IMR-90 (cell line): Measurements from ENCODE around the gene DOCK1. TPM values are rescaled to one million over a fixed set of nuclear protein-coding genes. Genes with fewer than 3 reads are reported as not detected.
A peak's percentile ranks its signal among the peaks of the same experiment; 100 is the strongest.

Source experiments
- ATAC-seq: fragments of 200-7000 bp; cut with Tn5 transposase; 2 replicates; pipeline ENCODE4 v1.9.1; 2020; ENCODE audit warnings: low read depth, mild to moderate bottlenecking, moderate library complexity
- BruUV-seq: library from RNA; stranded (reverse); fragments of 400-500 nt; replicated peaks from 2 replicates; lab custom pipeline; 2021; lab: Mats Ljungman, UMichigan
- CTCF ChIA-PET: fragments of 300-600 bp; formaldehyde crosslinking; extraction: SDS; loops from one replicate; lab custom pipeline; 2021; ENCODE audit warnings: antibody characterized with exemption; lab: Yijun Ruan, JAX
- POLR2A ChIA-PET: fragments of 300-600 bp; sonication (Branson Sonifier 250); formaldehyde crosslinking; loops from one replicate; lab custom pipeline; 2022; ENCODE audit warnings: antibody characterized with exemption; ENCODE audit not compliant: unreplicated experiment; lab: Charles Lee
- DNase-seq: peaks from one replicate; pipeline ENCODE4 v3.0.0; 2013
- H2AFZ ChIP-seq: replicated peaks from 2 replicates; pipeline ENCODE3; 2013; ENCODE audit warnings: low read length, mild to moderate bottlenecking; ENCODE audit not compliant: poor library complexity
- H2AK5ac ChIP-seq: 2 replicates; pipeline ENCODE4 v1.6.1; 2013; ENCODE audit warnings: low read depth, low read length, inconsistent platforms
- H2AK9ac ChIP-seq: replicated peaks from 2 replicates; pipeline ENCODE3; 2013; ENCODE audit warnings: mild to moderate bottlenecking, low read depth, low read length, moderate library complexity; ENCODE audit not compliant: poor library complexity
- H2BK120ac ChIP-seq: 2 replicates; pipeline ENCODE4 v1.6.1; 2013; ENCODE audit warnings: low read depth, low read length, inconsistent platforms
- H2BK15ac ChIP-seq: 3 replicates; pipeline ENCODE4 v1.6.1; 2013; ENCODE audit warnings: low read depth, low read length, inconsistent platforms
- H2BK20ac ChIP-seq: 2 replicates; pipeline ENCODE4 v1.6.1; 2013; ENCODE audit warnings: low read depth, mild to moderate bottlenecking, inconsistent platforms, low read length, moderate library complexity
- H2BK5ac ChIP-seq: 2 replicates; pipeline ENCODE4 v1.6.1; 2013; ENCODE audit warnings: mild to moderate bottlenecking, low read depth, low read length, inconsistent platforms; ENCODE audit not compliant: poor library complexity, severe bottlenecking
- H3K14ac ChIP-seq: replicated peaks from 2 replicates; pipeline ENCODE4 v1.6.1; 2013; ENCODE audit warnings: low read depth, low read length, inconsistent platforms
- H3K18ac ChIP-seq: 2 replicates; pipeline ENCODE4 v1.6.1; 2013; ENCODE audit warnings: low read depth, low read length, control low read depth
- H3K23ac ChIP-seq: 2 replicates; pipeline ENCODE4 v1.6.1; 2013; ENCODE audit warnings: low read depth, low read length, inconsistent platforms
- H3K27ac ChIP-seq: 2 replicates; pipeline ENCODE4 v1.5.1; 2013; ENCODE audit warnings: mild to moderate bottlenecking, control low read depth, low read length; ENCODE audit not compliant: insufficient read depth
- H3K27me3 ChIP-seq: 2 replicates; pipeline ENCODE4 v1.6.1; 2013; ENCODE audit warnings: low read length; ENCODE audit not compliant: control insufficient read depth, insufficient read depth
- H3K36me3 ChIP-seq: 2 replicates; pipeline ENCODE4 v1.6.1; 2013; ENCODE audit warnings: low read length, mixed read lengths; ENCODE audit not compliant: control insufficient read depth, insufficient read depth
- H3K4ac ChIP-seq: 2 replicates; pipeline ENCODE4 v1.6.1; 2013; ENCODE audit warnings: low read depth, low read length, inconsistent platforms
- H3K4me1 ChIP-seq: 2 replicates; pipeline ENCODE4 v1.6.1; 2013; ENCODE audit warnings: low read length, mixed read lengths; ENCODE audit not compliant: control insufficient read depth, insufficient read depth
- H3K4me2 ChIP-seq: 2 replicates; pipeline ENCODE4 v1.6.1; 2013; ENCODE audit warnings: low read depth, mild to moderate bottlenecking, control low read depth, low read length, moderate library complexity
- H3K4me3 ChIP-seq: 2 replicates; pipeline ENCODE4 v1.5.1; 2013; ENCODE audit warnings: low read depth, mild to moderate bottlenecking, control low read depth, low read length, moderate library complexity; ENCODE audit not compliant: insufficient read depth
- H3K56ac ChIP-seq: 2 replicates; pipeline ENCODE4 v1.6.1; 2013; ENCODE audit warnings: low read length, inconsistent platforms; ENCODE audit not compliant: insufficient read depth; ENCODE audit errors: extremely low read depth
- H3K79me1 ChIP-seq, 2 experiments: 2 replicates each; pipeline ENCODE4 v1.6.1; 2013; ENCODE audit warnings: low read length in 2 of 2, inconsistent platforms in 1 of 2, low read depth in 1 of 2
- H3K9ac ChIP-seq: 2 replicates; pipeline ENCODE4 v1.6.1; 2013; ENCODE audit warnings: low read depth, low read length, control low read depth
- H3K9me1 ChIP-seq: 2 replicates; pipeline ENCODE4 v1.6.1; 2013; ENCODE audit warnings: low read length, inconsistent platforms; ENCODE audit not compliant: insufficient read depth
- H3K9me3 ChIP-seq: 2 replicates; pipeline ENCODE4 v1.6.1; 2013; ENCODE audit warnings: low read length; ENCODE audit not compliant: control insufficient read depth, insufficient read depth
- H4K20me1 ChIP-seq: 2 replicates; pipeline ENCODE4 v1.6.1; 2013; ENCODE audit warnings: low read length, inconsistent platforms; ENCODE audit not compliant: insufficient read depth
- H4K5ac ChIP-seq: 2 replicates; pipeline ENCODE4 v1.6.1; 2013; ENCODE audit warnings: mild to moderate bottlenecking, low read depth, low read length, control low read depth
- H4K8ac ChIP-seq, 2 experiments: 2 replicates each; pipeline ENCODE4 v1.6.1; 2013; ENCODE audit warnings: low read depth in 2 of 2, low read length in 2 of 2, control low read depth in 1 of 2, inconsistent platforms in 1 of 2
- H4K91ac ChIP-seq: 2 replicates; pipeline ENCODE4 v1.6.1; 2013; ENCODE audit warnings: low read depth, low read length, inconsistent platforms; ENCODE audit not compliant: insufficient read depth
- WGBS, 2 experiments: methylation state at CpG; one replicate each; pipeline versions ENCODE4 v1.1.5 to v1.1.7; 2013; ENCODE audit warnings: missing lambda C conversion rate in 2 of 2; ENCODE audit not compliant: insufficient read length in 1 of 2; ENCODE audit errors: extremely low coverage in 2 of 2; 5-methylcytosine and 5-hydroxymethylcytosine counted together
- dilution Hi-C: fragments of 300-500 bp; cut with HindIII; formaldehyde crosslinking; loops from one replicate; pipeline ENCODE4 v1.14.3; 2018; ENCODE audit warnings: low sequenced_read_pairs; ENCODE audit not compliant: unreplicated experiment
- in situ Hi-C: fragments of 300-500 bp; cut with MboI; formaldehyde crosslinking; loops from 3 replicates; pipeline ENCODE4 v1.14.3; 2019; ENCODE audit warnings: low sequenced_read_pairs, inconsistent platforms, mixed read lengths
- intact Hi-C: fragments of 100-400 bp; cut with micrococcal nuclease; formaldehyde crosslinking; loops from 2 replicates; pipeline ENCODE4 v1.10.0; 2022
- polyA plus RNA-seq, 3 experiments: library from polyadenylated mRNA; depleted of rRNA; stranded (reverse); fragments of >200 nt; gene quantifications; 2 replicates each; pipeline ENCODE4 v1.2.3, GENCODE V29; 2012; ENCODE audit warnings: low replicate concordance in 1 of 3
- total RNA-seq: library from RNA; depleted of rRNA; stranded (reverse); fragments of >200 nt; gene quantifications from 2 replicates; pipeline ENCODE4 v1.2.3, GENCODE V29; 2012
- TF ChIP-seq, protein P1 (sequence below): fragments of 150-350 bp; IDR thresholded peaks from 2 replicates; pipeline ENCODE4 v1.6.1; 2016; ENCODE audit warnings: low read depth, mild to moderate bottlenecking, low read length, moderate library complexity, borderline replicate concordance

Gene DOCK1
- total and polyA plus RNA-seq, 2 of the 4 experiments (the other 2 are of a cell fraction) = 28.2 to 71.0 TPM

DNA sequence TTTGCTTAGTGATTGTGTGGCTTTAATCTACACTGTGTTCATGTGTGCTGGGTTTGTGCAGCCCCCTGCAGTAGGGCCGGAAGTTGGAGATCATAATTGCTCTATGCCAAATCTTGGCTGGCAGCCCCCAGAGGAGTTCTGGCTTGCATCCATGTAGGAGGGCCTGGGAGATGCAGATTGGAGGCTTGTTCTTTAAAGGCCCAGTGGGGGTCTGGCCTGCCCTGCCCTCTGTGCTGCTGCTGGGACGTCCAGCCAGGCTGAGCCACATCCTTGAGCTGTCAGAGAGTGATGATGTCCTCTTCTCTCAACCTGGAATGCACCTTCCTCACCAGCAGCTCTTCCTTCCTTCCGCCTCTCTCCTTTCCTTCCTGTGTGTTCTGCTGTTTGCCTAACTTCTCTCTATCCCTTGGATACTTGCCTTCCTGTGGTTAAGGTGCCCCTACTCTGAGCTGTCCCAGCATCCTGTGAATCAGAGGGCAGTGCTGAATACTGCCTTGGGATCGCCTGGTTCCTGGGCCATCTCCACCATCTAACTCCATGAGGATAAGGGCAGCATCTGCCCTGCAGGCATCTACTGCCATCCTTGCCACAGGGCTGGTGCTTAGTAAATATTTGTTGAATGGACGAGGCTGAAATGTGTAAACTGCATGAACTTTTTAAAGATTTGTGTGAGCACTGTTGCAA, 30.2 kb downstream of the DOCK1 start:
- Histone ChIP-seq H3K9me1 (peaks cover 13% of the 10 kb centered on the region), H3K4ac (peak overlapping the region; percentile 5; the same call in 1 of the 2 replicates), H3K18ac (no peak overlapping the region), H3K14ac (no peak overlapping the region), H3K56ac (no peak overlapping the region), H3K79me1 (peaks cover 33 to 72% of the 10 kb centered on the region in 2 experiments), H2BK5ac (no peak overlapping the region), H3K9me3 (no peaks in the 10 kb centered on the region), H4K91ac (no peak overlapping the region), H3K4me3 (no peak overlapping the region), H3K4me1 (peaks cover 19% of the 10 kb centered on the region), H4K20me1 (peaks cover 80% of the 10 kb centered on the region), H2BK120ac (no peak overlapping the region), H2AK9ac (peak overlapping the region; percentile 19), H2BK15ac (no peak overlapping the region), H3K27me3 (no peaks in the 10 kb centered on the region), H3K27ac (no peak overlapping the region), H4K5ac (no peak overlapping the region), H2AFZ (no peak overlapping the region), H3K23ac (peak overlapping the region; percentile 45; the same call in 1 of the 2 replicates), H3K36me3 (no peaks in the 10 kb centered on the region; the same call in 1 of the 2 replicates), H2BK20ac (no peak overlapping the region), H4K8ac (no peak overlapping the region), H3K4me2 (no peak overlapping the region; the same call in 1 of the 2 replicates), H3K9ac (no peak overlapping the region), H2AK5ac (no peak overlapping the region; the same call in 1 of the 2 replicates)
- no TSS peak for BruUV-seq
- ATAC-seq (peak; percentile 53), DNase-seq (peak; percentile 34)
- ChIA-PET POLR2A (no interaction called here), CTCF (no interaction called here)
- TF ChIP-seq, protein P1, sequence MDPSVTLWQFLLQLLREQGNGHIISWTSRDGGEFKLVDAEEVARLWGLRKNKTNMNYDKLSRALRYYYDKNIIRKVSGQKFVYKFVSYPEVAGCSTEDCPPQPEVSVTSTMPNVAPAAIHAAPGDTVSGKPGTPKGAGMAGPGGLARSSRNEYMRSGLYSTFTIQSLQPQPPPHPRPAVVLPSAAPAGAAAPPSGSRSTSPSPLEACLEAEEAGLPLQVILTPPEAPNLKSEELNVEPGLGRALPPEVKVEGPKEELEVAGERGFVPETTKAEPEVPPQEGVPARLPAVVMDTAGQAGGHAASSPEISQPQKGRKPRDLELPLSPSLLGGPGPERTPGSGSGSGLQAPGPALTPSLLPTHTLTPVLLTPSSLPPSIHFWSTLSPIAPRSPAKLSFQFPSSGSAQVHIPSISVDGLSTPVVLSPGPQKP = no peak
- in situ Hi-C loops (no loop called here), intact Hi-C loops (no loop called here), dilution Hi-C loops (no loop called here)
- whole genome bisulfite sequencing, 2 experiments = 100% methylated on average over 1 of the region's 5 CpGs; no CpG with 5 or more reads in 1 of the 2 experiments
